H9 (cell line): ENCODE measurements around the gene DUSP21. TPM values are rescaled to one million over a fixed set of nuclear protein-coding genes. Genes with fewer than 3 reads are reported as not detected.

ENCODE experiments used
- DNase-seq: peaks from one replicate; pipeline ENCODE4 v3.0.0-alpha.2; 2017
- H2AFZ ChIP-seq: one replicate; pipeline ENCODE4 v1.6.1; 2013; ENCODE audit warnings: mild to moderate bottlenecking, low read length, control low read depth, moderate library complexity
- H2AK5ac ChIP-seq: 2 replicates; pipeline ENCODE4 v1.6.1; 2013; ENCODE audit warnings: low read length, control low read depth, mixed read lengths; ENCODE audit not compliant: insufficient read length
- H2BK120ac ChIP-seq: one replicate; pipeline ENCODE4 v1.6.1; 2013; ENCODE audit warnings: low read depth, mild to moderate bottlenecking, low read length, control low read depth, inconsistent platforms; ENCODE audit not compliant: poor library complexity, severe bottlenecking
- H2BK12ac ChIP-seq: 2 replicates; pipeline ENCODE4 v1.6.1; 2013; ENCODE audit warnings: low read length, control low read depth, mixed read lengths, low read depth; ENCODE audit not compliant: insufficient read length
- H2BK15ac ChIP-seq: 2 replicates; pipeline ENCODE4 v1.6.1; 2013; ENCODE audit warnings: low read depth, low read length, control low read depth
- H2BK20ac ChIP-seq: one replicate; pipeline ENCODE4 v1.6.1; 2013; ENCODE audit warnings: low read depth, mild to moderate bottlenecking, low read length, control low read depth, inconsistent platforms; ENCODE audit not compliant: poor library complexity, severe bottlenecking
- H2BK5ac ChIP-seq: 2 replicates; pipeline ENCODE4 v1.6.1; 2013; ENCODE audit warnings: low read length, control low read depth, mixed read lengths; ENCODE audit not compliant: insufficient read length
- H3K14ac ChIP-seq: 2 replicates; pipeline ENCODE4 v1.6.1; 2013; ENCODE audit warnings: low read length, control low read depth; ENCODE audit not compliant: insufficient read depth
- H3K18ac ChIP-seq: 2 replicates; pipeline ENCODE4 v1.6.1; 2013; ENCODE audit warnings: low read depth, mild to moderate bottlenecking, mixed read lengths, low read length, control low read depth; ENCODE audit not compliant: insufficient read length
- H3K23ac ChIP-seq: 2 replicates; pipeline ENCODE4 v1.6.1; 2013; ENCODE audit warnings: low read length, control low read depth, mixed read lengths, low read depth; ENCODE audit not compliant: insufficient read length
- H3K23me2 ChIP-seq: 2 replicates; pipeline ENCODE4 v1.6.1; 2013; ENCODE audit warnings: low read depth, mild to moderate bottlenecking, mixed read lengths, low read length, control low read depth; ENCODE audit not compliant: insufficient read length, poor library complexity, severe bottlenecking
- H3K27ac ChIP-seq: 2 replicates; pipeline ENCODE4 v1.5.1; 2013; ENCODE audit warnings: low read length, control low read depth, mixed read lengths, low read depth; ENCODE audit not compliant: insufficient read length
- H3K27me3 ChIP-seq: 2 replicates; pipeline ENCODE4 v1.6.1; 2013; ENCODE audit warnings: low read length, control low read depth, inconsistent platforms; ENCODE audit not compliant: insufficient read depth
- H3K4ac ChIP-seq: 2 replicates; pipeline ENCODE4 v1.6.1; 2013; ENCODE audit warnings: low read depth, mild to moderate bottlenecking, control low read depth, inconsistent platforms, low read length, moderate library complexity
- H3K4me1 ChIP-seq: 2 replicates; pipeline ENCODE4 v1.6.1; 2013; ENCODE audit warnings: low read length, control low read depth, inconsistent platforms; ENCODE audit not compliant: insufficient read depth
- H3K4me2 ChIP-seq: 2 replicates; pipeline ENCODE4 v1.6.1; 2013; ENCODE audit warnings: low read length, control low read depth, mixed read lengths; ENCODE audit not compliant: insufficient read length, insufficient read depth
- H3K56ac ChIP-seq: 2 replicates; pipeline ENCODE4 v1.6.1; 2013; ENCODE audit warnings: low read depth, mild to moderate bottlenecking, mixed read lengths, low read length, control low read depth; ENCODE audit not compliant: insufficient read length
- H3K79me1 ChIP-seq: 2 replicates; pipeline ENCODE4 v1.6.1; 2013; ENCODE audit warnings: low read depth, mild to moderate bottlenecking, moderate library complexity, low read length, control low read depth, inconsistent platforms; ENCODE audit not compliant: insufficient read depth, poor library complexity, severe bottlenecking
- H3K79me2 ChIP-seq: 2 replicates; pipeline ENCODE4 v1.6.1; 2013; ENCODE audit warnings: low read length, control low read depth, inconsistent platforms; ENCODE audit not compliant: insufficient read depth
- H3K9ac ChIP-seq: 2 replicates; pipeline ENCODE4 v1.6.1; 2013; ENCODE audit warnings: low read length, control low read depth, mixed read lengths; ENCODE audit not compliant: insufficient read length; ENCODE audit errors: extremely low read depth
- H3K9me3 ChIP-seq: one replicate; pipeline ENCODE4 v1.6.1; 2013; ENCODE audit warnings: low read depth, low read length, inconsistent platforms; ENCODE audit not compliant: control insufficient read depth
- H3T11ph ChIP-seq: one replicate; pipeline ENCODE4 v1.6.1; 2013; ENCODE audit warnings: mild to moderate bottlenecking, low read length, control low read depth, inconsistent platforms
- H4K20me1 ChIP-seq: one replicate; pipeline ENCODE4 v1.6.1; 2013; ENCODE audit not compliant: control insufficient read depth, insufficient read length, insufficient read depth
- H4K5ac ChIP-seq: 2 replicates; pipeline ENCODE4 v1.6.1; 2013; ENCODE audit warnings: low read depth, mild to moderate bottlenecking, mixed read lengths, low read length, control low read depth; ENCODE audit not compliant: insufficient read length
- H4K8ac ChIP-seq: replicated peaks from 2 replicates; pipeline ENCODE4 v1.6.1; 2013; ENCODE audit warnings: low read length, control low read depth, mixed read lengths, low read depth; ENCODE audit not compliant: insufficient read length
- H4K91ac ChIP-seq: 2 replicates; pipeline ENCODE4 v1.6.1; 2013; ENCODE audit warnings: low read depth, mild to moderate bottlenecking, moderate library complexity, mixed read lengths, low read length, control low read depth; ENCODE audit not compliant: insufficient read length
- H3K27ac Mint-ChIP-seq, 3 experiments: 2 replicates in 2 of 3; 3 replicates in 1 of 3; pipeline ENCODE4 v1.8.0; 2020 to 2021; ENCODE audit warnings: mixed read lengths in 3 of 3, mild to moderate bottlenecking in 1 of 3, moderate library complexity in 1 of 3
- H3K27me3 Mint-ChIP-seq: 2 replicates; pipeline ENCODE4 v1.8.0; 2021; ENCODE audit warnings: low read depth, mild to moderate bottlenecking, moderate library complexity, mixed read lengths
- H3K36me3 Mint-ChIP-seq, 3 experiments: 2 replicates in 2 of 3; 3 replicates in 1 of 3; pipeline ENCODE4 v1.8.0; 2020 to 2021; ENCODE audit warnings: low read depth in 3 of 3, mixed read lengths in 3 of 3; ENCODE audit not compliant: insufficient read depth in 1 of 3
- H3K4me1 Mint-ChIP-seq, 2 experiments: 2 replicates each; pipeline ENCODE4 v1.8.0; 2020; ENCODE audit warnings: mixed read lengths in 2 of 2
- H3K4me3 Mint-ChIP-seq, 2 experiments: 2 replicates in 1 of 2; 3 replicates in 1 of 2; pipeline ENCODE4 v1.8.0; 2020 to 2021; ENCODE audit warnings: mild to moderate bottlenecking in 2 of 2, mixed read lengths in 2 of 2, moderate library complexity in 1 of 2
- H3K9me3 Mint-ChIP-seq, 2 experiments: 2 replicates in 1 of 2; 3 replicates in 1 of 2; pipeline ENCODE4 v1.8.0; 2020; ENCODE audit warnings: mild to moderate bottlenecking in 2 of 2, mixed read lengths in 2 of 2, moderate library complexity in 1 of 2
- WGBS: extraction: QIAGEN DNeasy Blood & Tissue Kit; methylation state at CpG from one replicate; pipeline ENCODE4 v1.1.7; 2013; ENCODE audit warnings: missing lambda C conversion rate, low lambda C conversion rate, mixed read lengths; ENCODE audit not compliant: insufficient read length; ENCODE audit errors: extremely low coverage; 5-methylcytosine and 5-hydroxymethylcytosine counted together
- total RNA-seq: library from RNA; stranded (reverse); gene quantifications from 2 replicates; pipeline ENCODE4 v1.2.1, GENCODE V29; 2021
- TF ChIP-seq, protein P1 (sequence below): fragments of 200-600 bp; sonication (generic); conservative IDR thresholded peaks from 3 replicates; pipeline ENCODE4 v1.8.0; 2021; ENCODE audit warnings: antibody characterized with exemption, mild to moderate bottlenecking

DUSP21 gene
- total RNA-seq, 1 experiment from 2014 or later, result not detected

DNA sequence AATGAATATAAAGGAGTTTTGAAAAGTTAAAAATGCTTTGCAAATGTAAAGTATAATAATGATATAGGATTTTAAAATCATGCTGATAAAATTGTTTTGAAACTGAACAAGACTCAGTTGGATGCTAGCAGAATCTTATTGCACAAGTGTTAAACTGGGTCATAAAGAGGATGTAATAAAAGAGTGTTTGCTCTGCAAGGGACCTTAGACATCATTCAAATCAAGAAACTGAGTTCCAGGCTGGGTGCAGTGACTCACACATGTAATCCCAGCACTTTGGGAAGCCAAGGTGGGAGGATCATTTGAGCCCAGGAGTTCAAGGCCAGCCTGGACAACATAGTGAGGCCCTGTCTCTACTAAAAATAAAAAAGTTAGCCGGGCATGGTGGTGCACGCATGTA, 27.5 kb upstream of the DUSP21 start:
- H3T11ph ChIP-seq, result no peak overlapping the region
- H3K79me2 ChIP-seq, result no peaks in the 10 kb centered on the region
- TF ChIP-seq, protein P1, sequence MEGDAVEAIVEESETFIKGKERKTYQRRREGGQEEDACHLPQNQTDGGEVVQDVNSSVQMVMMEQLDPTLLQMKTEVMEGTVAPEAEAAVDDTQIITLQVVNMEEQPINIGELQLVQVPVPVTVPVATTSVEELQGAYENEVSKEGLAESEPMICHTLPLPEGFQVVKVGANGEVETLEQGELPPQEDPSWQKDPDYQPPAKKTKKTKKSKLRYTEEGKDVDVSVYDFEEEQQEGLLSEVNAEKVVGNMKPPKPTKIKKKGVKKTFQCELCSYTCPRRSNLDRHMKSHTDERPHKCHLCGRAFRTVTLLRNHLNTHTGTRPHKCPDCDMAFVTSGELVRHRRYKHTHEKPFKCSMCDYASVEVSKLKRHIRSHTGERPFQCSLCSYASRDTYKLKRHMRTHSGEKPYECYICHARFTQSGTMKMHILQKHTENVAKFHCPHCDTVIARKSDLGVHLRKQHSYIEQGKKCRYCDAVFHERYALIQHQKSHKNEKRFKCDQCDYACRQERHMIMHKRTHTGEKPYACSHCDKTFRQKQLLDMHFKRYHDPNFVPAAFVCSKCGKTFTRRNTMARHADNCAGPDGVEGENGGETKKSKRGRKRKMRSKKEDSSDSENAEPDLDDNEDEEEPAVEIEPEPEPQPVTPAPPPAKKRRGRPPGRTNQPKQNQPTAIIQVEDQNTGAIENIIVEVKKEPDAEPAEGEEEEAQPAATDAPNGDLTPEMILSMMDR, result no peak
- peaks cover 7% of the 10 kb centered on the region for H3K9me3 ChIP-seq
- no peak overlapping the region for H2BK120ac ChIP-seq
- H2BK12ac ChIP-seq, result no peak overlapping the region
- H3K18ac ChIP-seq, result no peak overlapping the region
- H3K9ac ChIP-seq, result no peak overlapping the region
- H4K91ac ChIP-seq, result no peak overlapping the region
- no peak overlapping the region for H4K5ac ChIP-seq
- H3K4me1 ChIP-seq, result no peaks in the 10 kb centered on the region
- H3K4me3 Mint-ChIP-seq, result no peak overlapping the region; a peak in 1 of 5 replicates
- no peak overlapping the region for H3K56ac ChIP-seq
- no peak overlapping the region for H2AFZ ChIP-seq
- no CpG with 5 or more reads among the region's 2 CpGs for WGBS
- no peak overlapping the region for H3K4ac ChIP-seq
- no peak overlapping the region for H3K23ac ChIP-seq
- no peak for DNase-seq
- no peaks in the 10 kb centered on the region for H3K27me3 ChIP-seq
- no peak overlapping the region for H2BK5ac ChIP-seq
- H3K23me2 ChIP-seq, result no peaks in the 10 kb centered on the region
- H3K79me1 ChIP-seq, result no peaks in the 10 kb centered on the region
- H3K4me1 Mint-ChIP-seq, result no peaks in the 10 kb centered on the region
- H3K27ac ChIP-seq, result no peak overlapping the region
- no peak overlapping the region for H4K8ac ChIP-seq
- no peak overlapping the region for H2BK15ac ChIP-seq
- no peak overlapping the region for H3K27ac Mint-ChIP-seq
- peaks cover 0 to 5% (median 0%) of the 10 kb centered on the region in 3 experiments; a peak in 1 of 7 replicates for H3K36me3 Mint-ChIP-seq
- no peak overlapping the region for H2BK20ac ChIP-seq
- H3K27me3 Mint-ChIP-seq, result no peaks in the 10 kb centered on the region
- H2AK5ac ChIP-seq, result no peak overlapping the region
- no peak overlapping the region for H3K4me2 ChIP-seq
- H4K20me1 ChIP-seq, result no peaks in the 10 kb centered on the region
- no peak overlapping the region for H3K14ac ChIP-seq
- peaks cover 42 to 50% of the 10 kb centered on the region in 2 experiments for H3K9me3 Mint-ChIP-seq
